ENCODE measurements around the gene EMC10.
"Not testable (repeated sequence)": the region's sequence is repeated elsewhere in the genome, so short reads cannot be mapped to it uniquely, and the experiment has no call there.

The EMC10 gene

GRCh38 chr19:50476224-50476906 lies at the start of gene EMC10, which contains the start of gene GARIN5A:
EMC10 (plus strand) TSS chr19:50476507; CDS start chr19:50476545, 38 bp downstream.
GARIN5A (minus strand) TSS chr19:50476848; CDS start chr19:50476388, 460 bp downstream.
- peak; percentile 88 for DNase-seq

DNA sequence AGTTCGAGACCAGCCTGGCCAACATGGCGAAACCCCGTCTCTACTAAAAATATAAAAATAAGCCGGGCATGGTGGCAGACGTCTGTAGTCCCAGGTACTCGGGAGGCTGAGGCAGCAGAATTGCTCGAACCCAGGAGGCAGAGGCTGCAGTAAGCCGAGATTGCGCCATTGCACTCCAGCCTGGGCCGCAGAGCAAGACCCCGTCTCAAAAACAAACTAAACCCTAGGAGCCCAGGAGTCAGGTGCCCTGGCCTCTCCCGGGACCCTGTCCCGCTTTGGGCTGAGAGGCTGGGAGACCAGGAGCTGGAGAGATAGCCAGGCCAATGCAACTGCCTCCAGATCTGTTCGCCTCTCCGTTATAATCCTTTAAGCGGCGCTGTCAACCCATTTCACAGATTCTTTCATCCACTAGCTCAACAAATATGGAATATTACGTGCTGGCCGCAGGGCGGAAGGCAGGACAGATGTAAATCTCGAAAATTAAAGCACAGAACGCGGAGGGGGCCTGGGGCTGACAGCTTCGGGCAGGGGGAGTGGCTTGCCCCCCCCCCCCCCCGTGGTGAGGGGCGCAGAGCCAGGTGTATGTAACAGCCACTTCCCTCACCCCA lies 48.9 kb upstream of the EMC10 start:
- DNase-seq: no peak

GRCh38 chr19:50427997-50428425 lies 48.3 kb upstream of the EMC10 start:
- DNase-seq: no peak

- no peak for DNase-seq
Observed at GRCh38 chr19:50428772-50429463, 47.4 kb upstream of the EMC10 start.

DNA sequence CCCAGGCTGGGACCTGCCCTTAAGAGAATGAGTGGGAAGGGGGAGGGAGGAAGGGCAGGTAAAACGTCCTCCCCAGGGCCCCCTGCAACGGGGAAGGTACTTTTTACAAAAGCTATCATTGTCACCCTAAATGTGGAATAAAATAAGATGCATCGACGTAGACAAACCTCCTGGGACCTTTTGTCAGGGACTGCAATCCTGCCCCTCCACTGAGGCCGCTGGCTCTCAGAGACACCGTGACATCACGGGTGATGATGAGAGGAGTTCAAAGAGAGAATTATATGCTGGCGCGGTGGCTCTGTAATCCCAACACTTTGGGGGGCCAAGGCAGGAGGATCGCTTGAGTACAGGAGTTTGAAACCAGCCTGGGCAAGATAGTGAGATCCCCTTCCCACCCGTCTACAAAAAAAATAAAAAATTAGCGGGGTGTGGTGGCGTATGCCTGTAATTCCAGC lies 45.4 kb upstream of the EMC10 start:
- DNase-seq: no peak

- peak; percentile 47 for DNase-seq
Observed at GRCh38 chr19:50431343-50432220, 44.7 kb upstream of the EMC10 start.

GRCh38 chr19:50432221-50433028 lies 43.9 kb upstream of the EMC10 start, which contains the start of gene MYBPC2:
MYBPC2 (plus strand) TSS chr19:50432892; CDS start chr19:50432954, 62 bp downstream.
- DNase-seq: no peak

- no peak for DNase-seq
Observed at GRCh38 chr19:50433201-50434180, 42.8 kb upstream of the EMC10 start.

DNA sequence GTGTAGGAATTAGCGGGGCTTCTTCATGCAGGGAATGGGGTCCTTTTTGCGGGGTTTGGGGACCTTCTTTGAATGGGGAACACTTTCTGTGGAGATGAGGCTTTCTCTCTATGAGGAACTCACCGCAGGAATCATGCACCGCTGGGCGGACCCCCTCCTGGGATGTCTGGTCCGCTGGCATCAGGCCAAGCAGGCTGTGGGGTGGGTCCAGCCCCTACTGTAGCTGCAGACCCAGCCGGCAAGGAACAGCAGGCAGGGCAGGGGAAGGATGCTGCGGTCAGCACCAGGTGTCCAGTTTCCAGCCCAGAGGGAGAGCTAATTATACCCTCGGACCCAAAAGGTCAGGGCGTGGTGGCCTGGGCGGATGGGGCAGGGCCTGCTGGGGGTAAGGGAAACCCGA lies 41.8 kb upstream of the EMC10 start:
- no peak for DNase-seq

- DNase-seq: no peak
Observed at GRCh38 chr19:50435221-50435620, 41.1 kb upstream of the EMC10 start.

DNA sequence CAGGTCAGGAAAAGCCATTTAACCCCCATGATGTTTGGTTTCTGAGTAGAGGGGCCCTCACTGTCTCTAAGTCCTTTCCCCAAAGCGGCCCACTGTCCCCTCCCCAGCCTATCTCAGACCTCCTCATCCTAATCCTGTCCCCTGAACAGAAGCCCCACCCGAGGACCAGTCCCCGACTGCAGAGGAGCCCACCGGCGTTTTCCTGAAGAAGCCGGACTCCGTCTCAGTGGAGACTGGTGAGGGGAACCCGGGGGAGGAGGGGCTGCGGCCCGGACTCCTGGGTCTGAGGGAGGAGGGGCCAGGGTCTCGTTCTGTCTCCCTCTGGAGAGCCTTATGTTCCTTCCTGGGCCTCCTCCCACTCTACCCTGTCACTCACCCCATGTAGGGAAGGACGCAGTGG lies 40.7 kb upstream of the EMC10 start:
- DNase-seq: no peak

- DNase-seq: no peak
Observed at GRCh38 chr19:50437862-50438449, 38.4 kb upstream of the EMC10 start.

GRCh38 chr19:50439130-50439529 lies 37.2 kb upstream of the EMC10 start:
- DNase-seq: not testable (repeated sequence)

GRCh38 chr19:50444059-50444458 lies 32.2 kb upstream of the EMC10 start:
- no peak for DNase-seq

GRCh38 chr19:50447053-50447452 lies 29.3 kb upstream of the EMC10 start:
- DNase-seq: no peak

DNA sequence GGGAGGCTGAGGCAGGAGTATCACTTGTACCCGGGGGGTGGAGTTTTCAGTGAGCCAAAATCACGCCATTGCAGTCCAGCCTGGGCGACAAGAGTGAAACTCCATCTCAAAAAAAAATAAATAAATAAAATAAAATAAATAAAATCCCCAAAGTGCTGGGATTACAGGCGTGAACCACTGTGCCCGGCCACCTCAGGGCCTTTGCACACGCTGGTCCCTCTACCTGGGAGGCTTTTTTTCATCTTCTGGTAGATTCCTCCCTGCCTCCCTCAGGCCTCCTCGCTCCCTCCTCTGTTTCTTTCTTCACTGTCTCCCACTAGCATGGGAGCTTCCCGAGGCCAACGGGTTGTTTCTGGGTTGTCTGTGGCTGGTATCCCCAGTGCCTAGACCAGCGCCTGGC lies 28.6 kb upstream of the EMC10 start:
- DNase-seq: no peak

DNA sequence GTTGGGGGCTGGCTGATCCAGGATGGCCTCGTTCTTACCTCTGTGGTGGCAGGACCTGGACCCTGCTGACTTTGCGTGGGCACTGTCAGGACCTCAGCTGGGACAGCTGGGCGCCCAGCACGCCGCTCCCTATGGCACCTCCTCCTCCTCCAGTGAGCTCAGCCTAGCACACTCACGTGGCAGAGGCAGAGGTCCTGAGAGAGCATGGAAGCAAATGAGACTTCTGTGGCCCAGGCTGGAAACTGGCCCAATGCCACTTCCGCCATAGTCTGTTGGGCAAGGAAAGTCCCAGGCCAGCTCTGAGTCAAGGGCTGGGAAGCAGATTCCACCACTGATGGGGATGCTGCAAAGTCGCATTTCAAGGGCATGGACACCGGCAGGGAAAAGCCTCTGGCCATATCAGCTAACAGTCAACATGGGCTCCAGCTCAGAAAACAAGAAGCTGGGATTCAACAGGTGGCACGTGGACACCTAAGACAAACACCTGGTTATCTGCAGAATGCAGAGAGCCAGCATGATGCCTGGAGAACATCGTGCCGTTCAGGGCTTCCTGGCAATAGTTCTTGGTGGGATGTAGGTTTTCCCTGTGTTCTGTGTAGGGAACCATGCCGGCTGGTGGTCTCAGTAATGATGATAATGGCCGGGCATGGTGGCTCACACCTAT lies 26.9 kb upstream of the EMC10 start:
- no peak for DNase-seq

DNA sequence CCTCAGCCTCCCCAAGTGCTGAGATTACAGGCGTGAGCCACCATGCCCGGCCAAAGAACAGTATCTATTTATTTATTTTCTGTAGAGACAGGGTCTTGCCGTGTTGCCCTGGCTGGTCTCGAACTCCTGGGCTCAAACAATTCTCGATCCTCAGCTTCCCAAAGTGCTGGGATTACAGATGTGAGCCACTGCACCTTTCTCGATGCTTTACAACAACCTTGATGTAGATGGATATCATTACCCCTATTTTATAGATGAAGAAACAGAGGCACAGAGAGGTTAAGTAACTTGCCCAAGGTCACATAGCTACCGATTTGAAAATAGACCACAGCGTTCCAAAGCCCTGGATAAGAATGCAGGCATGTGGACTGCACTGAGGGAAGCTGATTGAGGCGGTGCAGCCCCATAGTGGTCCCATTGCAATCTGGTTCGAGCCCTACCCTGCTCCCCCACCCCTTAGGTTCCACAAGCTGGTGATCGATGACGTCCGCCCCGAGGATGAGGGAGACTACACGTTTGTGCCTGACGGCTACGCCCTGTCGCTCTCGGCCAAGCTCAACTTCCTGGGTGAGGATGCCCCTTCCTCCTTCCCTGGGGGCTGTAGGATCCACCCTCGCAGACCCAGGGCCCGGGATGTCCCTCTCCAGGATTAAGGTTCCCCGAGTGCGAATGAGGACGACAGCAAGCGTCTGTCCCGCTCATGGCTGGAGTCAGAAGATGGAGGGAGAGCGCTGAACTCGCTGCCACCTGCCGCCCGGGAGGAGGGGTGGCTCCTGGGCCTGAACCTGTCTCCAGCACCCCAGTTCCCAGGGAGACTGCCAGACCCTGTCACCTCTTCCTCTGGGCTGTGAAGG lies 25.7 kb upstream of the EMC10 start:
- DNase-seq: no peak

DNA sequence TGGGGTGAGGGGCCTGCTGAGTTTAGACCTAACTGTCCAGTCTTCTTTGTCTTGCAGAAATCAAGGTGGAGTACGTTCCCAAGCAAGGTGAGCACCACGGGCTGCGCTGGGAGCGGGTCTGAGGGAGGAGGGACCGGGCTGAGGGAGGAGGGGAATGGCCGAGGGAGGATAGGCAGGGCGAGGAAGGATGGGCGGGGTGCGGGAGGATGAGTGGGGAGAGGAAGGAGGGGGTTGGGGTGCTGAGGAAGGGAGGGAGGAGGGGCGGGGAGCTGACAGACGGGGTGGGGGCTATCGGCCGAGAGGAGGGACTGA lies 25.1 kb upstream of the EMC10 start:
- no peak for DNase-seq

All from NCI-H1048 (cell line).